SK-N-SH treated with all-trans-retinoic acid at 6 μM for 48 hours (cell line): ENCODE data around the gene C1QC.

Experiments used
- ATAC-seq: fragments of 200-7000 bp; cut with Tn5 transposase; 3 replicates; pipeline ENCODE4 v1.9.1; 2020; ENCODE audit warnings: mild to moderate bottlenecking, moderate library complexity
- ARNTL ChIP-seq: fragments of 450-650 bp; formaldehyde crosslinking; IDR thresholded peaks from 2 replicates; pipeline ENCODE4 v1.5.0; 2020; ENCODE audit warnings: low read depth, mild to moderate bottlenecking, moderate library complexity, borderline replicate concordance
- BACH2 ChIP-seq: fragments of 250-450 bp; sonication (Bioruptor Pico); IDR thresholded peaks from 2 replicates; pipeline ENCODE4 v1.9.0; 2021; ENCODE audit warnings: mild to moderate bottlenecking, borderline replicate concordance
- CREB5 ChIP-seq: fragments of 250-450 bp; sonication (Bioruptor Pico); IDR thresholded peaks from 2 replicates; pipeline ENCODE4 v1.5.1; 2020; ENCODE audit warnings: low read depth, mild to moderate bottlenecking, moderate library complexity
- CSDC2 ChIP-seq: fragments of 250-450 bp; sonication (Bioruptor Pico); IDR thresholded peaks from 2 replicates; pipeline ENCODE4 v1.5.0; 2020; ENCODE audit warnings: mild to moderate bottlenecking, moderate library complexity
- CSRNP3 ChIP-seq: fragments of 250-450 bp; sonication (Bioruptor Pico); IDR thresholded peaks from 2 replicates; pipeline ENCODE4 v1.5.1; 2021; ENCODE audit warnings: mild to moderate bottlenecking, moderate library complexity
- ESRRG ChIP-seq: fragments of 250-450 bp; sonication (Bioruptor Pico); IDR thresholded peaks from 2 replicates; pipeline ENCODE4 v1.6.1; 2021; ENCODE audit warnings: mild to moderate bottlenecking
- GLIS3 ChIP-seq: fragments of 250-450 bp; sonication (Bioruptor Pico); IDR thresholded peaks from 2 replicates; pipeline ENCODE4 v1.5.0; 2020; ENCODE audit warnings: mild to moderate bottlenecking, moderate library complexity
- ISL1 ChIP-seq: fragments of 250-450 bp; sonication (Bioruptor Pico); IDR thresholded peaks from 2 replicates; pipeline ENCODE4 v2.1.2; 2022; ENCODE audit warnings: mild to moderate bottlenecking, moderate library complexity
- OSR1 ChIP-seq: fragments of 250-450 bp; sonication (Bioruptor Pico); IDR thresholded peaks from 2 replicates; pipeline ENCODE4 v1.8.0; 2022; ENCODE audit warnings: moderate library complexity, mild to moderate bottlenecking, inconsistent platforms
- PATZ1 ChIP-seq: fragments of 250-450 bp; sonication (Bioruptor Pico); IDR thresholded peaks from 2 replicates; pipeline ENCODE4 v1.8.0; 2020; ENCODE audit warnings: mild to moderate bottlenecking, moderate library complexity, borderline replicate concordance
- POU6F1 ChIP-seq: fragments of 250-450 bp; sonication (Bioruptor Pico); IDR thresholded peaks from 2 replicates; pipeline ENCODE4 v1.8.0; 2021; ENCODE audit warnings: low read depth, mild to moderate bottlenecking, moderate library complexity, borderline replicate concordance
- PPARA ChIP-seq: fragments of 250-450 bp; sonication (Bioruptor Pico); IDR thresholded peaks from 2 replicates; pipeline ENCODE4 v1.5.0; 2020; ENCODE audit warnings: mild to moderate bottlenecking, borderline replicate concordance
- SNAI2 ChIP-seq: fragments of 250-450 bp; sonication (Bioruptor Pico); IDR thresholded peaks from 2 replicates; pipeline ENCODE4 v1.5.0; 2020; ENCODE audit warnings: mild to moderate bottlenecking, moderate library complexity
- TCF4 ChIP-seq: fragments of 250-450 bp; sonication (Bioruptor Pico); IDR thresholded peaks from 2 replicates; pipeline ENCODE4 v1.8.0; 2021; ENCODE audit warnings: mild to moderate bottlenecking, moderate library complexity, borderline replicate concordance
- TOX ChIP-seq: fragments of 250-450 bp; sonication (Bioruptor Pico); IDR thresholded peaks from 2 replicates; pipeline ENCODE4 v1.8.0; 2021; ENCODE audit warnings: mild to moderate bottlenecking, moderate library complexity, borderline replicate concordance
- TSHZ2 ChIP-seq: fragments of 250-450 bp; sonication (Bioruptor Pico); IDR thresholded peaks from 2 replicates; pipeline ENCODE4 v1.5.0; 2020; ENCODE audit warnings: mild to moderate bottlenecking, moderate library complexity
- ZC3H10 ChIP-seq: fragments of 250-450 bp; sonication (Bioruptor Pico); IDR thresholded peaks from 2 replicates; pipeline ENCODE4 v1.5.1; 2021; ENCODE audit warnings: mild to moderate bottlenecking, moderate library complexity
- ZFP3 ChIP-seq: fragments of 250-450 bp; sonication (Bioruptor Pico); IDR thresholded peaks from 2 replicates; pipeline ENCODE4 v1.5.0; 2020; ENCODE audit warnings: mild to moderate bottlenecking, moderate library complexity
- ZFP30 ChIP-seq: fragments of 450-650 bp; formaldehyde crosslinking; IDR thresholded peaks from 2 replicates; pipeline ENCODE4 v1.5.0; 2022; ENCODE audit warnings: mild to moderate bottlenecking, moderate library complexity
- ZNF565 ChIP-seq: fragments of 450-650 bp; formaldehyde crosslinking; conservative IDR thresholded peaks from 2 replicates; pipeline ENCODE4 v1.5.0; 2020; ENCODE audit warnings: low read depth, mild to moderate bottlenecking, moderate library complexity
- ZNF70 ChIP-seq: fragments of 450-650 bp; formaldehyde crosslinking; IDR thresholded peaks from 2 replicates; pipeline ENCODE4 v1.5.0; 2020; ENCODE audit warnings: mild to moderate bottlenecking, moderate library complexity
- ZNF8 ChIP-seq: fragments of 450-650 bp; formaldehyde crosslinking; IDR thresholded peaks from 2 replicates; pipeline ENCODE4 v1.5.0; 2020; ENCODE audit warnings: mild to moderate bottlenecking, moderate library complexity

The C1QC gene

GRCh38 chr1:22670352-22670975, 27.0 kb downstream of the C1QC start:
- TF ChIP-seq ARNTL (CRISPR knock-in tag) (no peak), OSR1 (no peak), ZNF8 (CRISPR knock-in tag) (no peak), ZC3H10 (CRISPR knock-in tag) (no peak), SNAI2 (CRISPR knock-in tag) (no peak)
- ATAC-seq, result no peak

GRCh38 chr1:22671999-22672398, 28.6 kb downstream of the C1QC start:
- TF ChIP-seq PPARA, result no peak
- no peak for TF ChIP-seq ZFP3 (CRISPR knock-in tag)
- no peak for TF ChIP-seq ISL1
- TF ChIP-seq CREB5 (CRISPR knock-in tag), result no peak
- no peak for TF ChIP-seq ZNF70 (CRISPR knock-in tag)
- TF ChIP-seq ZNF8 (CRISPR knock-in tag), result no peak
- TF ChIP-seq BACH2 (CRISPR knock-in tag), result no peak
- no peak for TF ChIP-seq CSRNP3
- no peak for TF ChIP-seq GLIS3 (CRISPR knock-in tag)
- no peak for TF ChIP-seq PATZ1
- TF ChIP-seq ZFP30, result no peak
- TF ChIP-seq POU6F1 (CRISPR knock-in tag), result no peak
- no peak for TF ChIP-seq TOX (CRISPR knock-in tag)
- TF ChIP-seq ESRRG (CRISPR knock-in tag), result no peak
- no peak for TF ChIP-seq ZC3H10 (CRISPR knock-in tag)
- no peak for TF ChIP-seq SNAI2 (CRISPR knock-in tag)
- TF ChIP-seq CSDC2 (CRISPR knock-in tag), result no peak
- no peak for TF ChIP-seq ZNF565 (CRISPR knock-in tag)
- no peak for TF ChIP-seq TCF4 (CRISPR knock-in tag)
- no peak for TF ChIP-seq TSHZ2
- no peak for ATAC-seq
